Erythroblast (primary cell): ENCODE data around the gene CEACAM3.

Experiments used
- DNase-seq, 2 experiments: peaks; one replicate each; lab custom pipeline; 2025; lab: John Stamatoyannopoulos, UW
- GATA1 ChIP-seq: IDR thresholded peaks from 2 replicates; pipeline ENCODE4 v1.6.1; 2011; ENCODE audit warnings: low read depth, mild to moderate bottlenecking, control low read depth, low read length, moderate library complexity
- POLR2A ChIP-seq: IDR thresholded peaks from 2 replicates; pipeline ENCODE4 v1.6.1; 2011; ENCODE audit warnings: mild to moderate bottlenecking, low read length

Gene CEACAM3

GRCh38 chr19:41807176-41807575 is 10.8 kb downstream of the CEACAM3 start:
- no peak for DNase-seq
- TF ChIP-seq POLR2A (no peak), GATA1 (no peak)

- DNase-seq: no peak
- TF ChIP-seq GATA1: no peak
- TF ChIP-seq POLR2A: no peak
Observed at GRCh38 chr19:41808663-41809566, 12.5 kb downstream of the CEACAM3 start.

GRCh38 chr19:41810301-41810700 is 13.9 kb downstream of the CEACAM3 start:
- DNase-seq: no peak
- TF ChIP-seq GATA1: no peak
- no peak for TF ChIP-seq POLR2A

GRCh38 chr19:41811036-41811435 is 14.6 kb downstream of the CEACAM3 start:
- DNase-seq: no peak
- TF ChIP-seq GATA1: no peak
- no peak for TF ChIP-seq POLR2A

GRCh38 chr19:41811981-41812380 is 15.6 kb downstream of the CEACAM3 start:
- no peak for TF ChIP-seq GATA1
- TF ChIP-seq POLR2A: no peak
- DNase-seq: no peak

GRCh38 chr19:41813911-41814310 is 17.5 kb downstream of the CEACAM3 start:
- no peak for DNase-seq
- TF ChIP-seq POLR2A (no peak), GATA1 (no peak)

- TF ChIP-seq POLR2A (no peak), GATA1 (no peak)
Observed at GRCh38 chr19:41815301-41815700, 18.9 kb downstream of the CEACAM3 start.

GRCh38 chr19:41816761-41817160 is 20.4 kb downstream of the CEACAM3 start:
- no peak for DNase-seq
- TF ChIP-seq POLR2A: no peak
- TF ChIP-seq GATA1: no peak

More at GRCh38 chr19:41815301-41815700, 18.9 kb downstream of the CEACAM3 start:
- DNase-seq: no peak

- no peak for TF ChIP-seq POLR2A
- TF ChIP-seq GATA1: no peak
- peak; percentile 34 to 60 for DNase-seq
Observed at GRCh38 chr19:41821003-41821735, 24.8 kb downstream of the CEACAM3 start.

- TF ChIP-seq GATA1 (no peak), POLR2A (no peak)
- DNase-seq: no peak
Observed at GRCh38 chr19:41837981-41838708, 41.8 kb downstream of the CEACAM3 start.

- TF ChIP-seq GATA1: no peak
- no peak for TF ChIP-seq POLR2A
- DNase-seq: no peak
Observed at GRCh38 chr19:41839211-41839610, 42.8 kb downstream of the CEACAM3 start.

GRCh38 chr19:41843371-41843770 is 47.0 kb downstream of the CEACAM3 start:
- TF ChIP-seq POLR2A (no peak), GATA1 (no peak)

GRCh38 chr19:41844601-41845000 is 48.2 kb downstream of the CEACAM3 start, which contains the start of gene LYPD4:
Gene LYPD4, minus strand, starts transcription at chr19:41844683. Its CDS starts 5,398 bp downstream, at chr19:41839285.
- no peak for TF ChIP-seq GATA1
- TF ChIP-seq POLR2A: no peak
- peak; percentile 23 to 39 for DNase-seq

More at GRCh38 chr19:41843371-41843770, 47.0 kb downstream of the CEACAM3 start:
- DNase-seq: no peak

GRCh38 chr19:41845001-41845050 is 48.4 kb downstream of the CEACAM3 start, which contains the start of gene DMRTC2:
Gene DMRTC2, plus strand, starts transcription at chr19:41845042. Its CDS starts 2,387 bp downstream, at chr19:41847429.
- TF ChIP-seq GATA1: no peak
- no peak for TF ChIP-seq POLR2A

More at GRCh38 chr19:41845001-41845050, 48.4 kb downstream of the CEACAM3 start, which contains the start of gene DMRTC2:
- no peak for DNase-seq
